Hepatocyte (in vitro differentiated cells): ENCODE measurements around the gene CTPS2. TPM values are rescaled to one million over a fixed set of nuclear protein-coding genes. Genes with fewer than 3 reads are reported as not detected.

Experiments
- DNase-seq: peaks from one replicate; pipeline ENCODE4 v3.0.0-alpha.2; 2016; ENCODE audit warnings: low spot score
- H2AFZ ChIP-seq: fragments of 200-600 bp; sonication (generic); 2 replicates; pipeline ENCODE4 v1.6.0; 2016; ENCODE audit warnings: antibody characterized with exemption, mild to moderate bottlenecking
- H3K27ac ChIP-seq: fragments of 200-600 bp; sonication (generic); 2 replicates; pipeline ENCODE4 v1.5.1; 2016; ENCODE audit warnings: mild to moderate bottlenecking
- H3K27me3 ChIP-seq: fragments of 200-600 bp; sonication (generic); 2 replicates; pipeline ENCODE4 v1.6.1; 2016
- H3K36me3 ChIP-seq: fragments of 200-600 bp; sonication (generic); replicated peaks from 2 replicates; pipeline ENCODE4 v1.5.1; 2016; ENCODE audit warnings: low read depth; ENCODE audit not compliant: insufficient read depth
- H3K4me1 ChIP-seq: fragments of 200-600 bp; sonication (generic); 2 replicates; pipeline ENCODE4 v1.5.1; 2016; ENCODE audit warnings: mild to moderate bottlenecking, moderate library complexity; ENCODE audit not compliant: insufficient read depth
- H3K4me2 ChIP-seq: fragments of 200-600 bp; sonication (generic); 2 replicates; pipeline ENCODE4 v1.6.0; 2016
- H3K4me3 ChIP-seq: fragments of 200-600 bp; sonication (generic); 2 replicates; pipeline ENCODE4 v1.5.1; 2016; ENCODE audit warnings: mild to moderate bottlenecking
- H3K79me2 ChIP-seq: fragments of 200-600 bp; sonication (generic); 2 replicates; pipeline ENCODE4 v1.6.0; 2017; ENCODE audit warnings: mild to moderate bottlenecking
- H3K9me2 ChIP-seq: fragments of 200-600 bp; sonication (generic); replicated peaks from 2 replicates; pipeline ENCODE4 v1.6.0; 2017; ENCODE audit warnings: mild to moderate bottlenecking; ENCODE audit not compliant: insufficient read depth
- H3K9me3 ChIP-seq: fragments of 200-600 bp; sonication (generic); 2 replicates; pipeline ENCODE4 v1.5.1; 2016; ENCODE audit warnings: low read depth, mild to moderate bottlenecking
- H4K20me1 ChIP-seq: fragments of 200-600 bp; sonication (generic); 2 replicates; pipeline ENCODE4 v1.6.0; 2016; ENCODE audit warnings: mild to moderate bottlenecking; ENCODE audit not compliant: insufficient read depth, poor library complexity, severe bottlenecking
- CTCF ChIP-seq: fragments of 200-600 bp; sonication (generic); IDR thresholded peaks from 2 replicates; pipeline ENCODE4 v1.5.1; 2016; ENCODE audit warnings: antibody characterized with exemption, mild to moderate bottlenecking; ENCODE audit not compliant: poor library complexity
- EZH2 ChIP-seq: fragments of 200-600 bp; sonication (generic); IDR thresholded peaks from 2 replicates; pipeline ENCODE4 v1.6.1; 2016; ENCODE audit warnings: antibody characterized with exemption, mild to moderate bottlenecking, borderline replicate concordance
- EZH2phosphoT487 ChIP-seq: fragments of 200-600 bp; sonication (generic); IDR thresholded peaks from one replicate; pipeline ENCODE4 v1.6.1; 2018; ENCODE audit warnings: antibody characterized with exemption, mild to moderate bottlenecking, low read depth, moderate library complexity; ENCODE audit not compliant: unreplicated experiment, severe bottlenecking
- WGBS: methylation state at CpG from one replicate; pipeline ENCODE4 v1.1.6; 2016; ENCODE audit warnings: low lambda C conversion rate; ENCODE audit errors: missing lambda C conversion rate; 5-methylcytosine and 5-hydroxymethylcytosine counted together
- polyA plus RNA-seq: library from polyadenylated mRNA; unstranded; fragments of >200 nt; fragmentation: Nextera tagmentation; extraction: Ambion mirVana; gene quantifications from 2 replicates; pipeline ENCODE4 v1.2.1, GENCODE V29; 2016
- total RNA-seq: library from RNA; depleted of rRNA; stranded (reverse); fragments of >200 nt; gene quantifications from 2 replicates; pipeline ENCODE4 v1.2.3, GENCODE V29; 2014

CTPS2 gene
- total and polyA plus RNA-seq, 2 experiments from 2014 or later: 26.2 to 55.7 TPM

GRCh38 chrX:16687514-16687913 is 25.0 kb downstream of the CTPS2 start:
- Histone ChIP-seq H3K4me1 (no peaks in the 10 kb centered on the region), H3K27me3 (no peaks in the 10 kb centered on the region), H3K9me3 (no peaks in the 10 kb centered on the region), H3K79me2 (no peaks in the 10 kb centered on the region), H3K4me3 (no peak overlapping the region), H2AFZ (no peak overlapping the region), H3K9me2 (no peaks in the 10 kb centered on the region), H3K27ac (no peak overlapping the region), H4K20me1 (no peaks in the 10 kb centered on the region), H3K4me2 (no peak overlapping the region), H3K36me3 (no peaks in the 10 kb centered on the region)
- no peak for DNase-seq
- TF ChIP-seq CTCF: no peak
- no peak for TF ChIP-seq EZH2phosphoT487
- TF ChIP-seq EZH2: no peak
- WGBS: 92% methylated on average over 3 of the region's 3 CpGs

DNA sequence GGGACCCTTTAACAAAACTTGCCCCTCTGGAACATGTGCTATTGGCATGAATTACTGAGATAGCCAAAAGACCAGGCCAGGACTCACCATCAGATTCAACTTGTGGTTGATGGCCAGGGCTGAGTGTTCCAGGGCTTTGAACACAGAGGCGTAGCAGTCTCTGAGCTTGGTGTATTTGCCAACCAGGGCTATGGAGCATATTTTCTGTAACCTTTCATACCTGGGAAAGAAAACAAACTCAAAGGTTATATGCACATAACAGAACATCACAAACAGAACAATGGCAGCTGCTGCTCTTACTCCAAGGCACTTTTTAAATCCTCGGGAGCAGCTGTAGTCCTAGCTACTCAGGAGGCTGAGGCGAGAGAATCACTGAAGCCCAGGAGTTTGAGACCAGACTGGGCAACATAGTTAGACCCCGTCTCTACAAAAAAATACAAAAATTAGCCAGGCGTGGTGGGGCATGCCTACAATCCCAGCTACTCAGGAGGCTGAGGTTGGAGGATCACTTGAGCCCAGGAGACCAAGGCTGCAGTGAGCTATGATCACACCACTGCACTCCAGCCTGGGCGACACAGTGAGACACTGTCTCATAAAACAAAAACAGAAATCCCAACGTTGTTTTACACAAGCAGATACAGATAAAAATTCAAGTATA is 29.3 kb downstream of the CTPS2 start:
- DNase-seq: no peak
- H2AFZ ChIP-seq: no peak overlapping the region
- H3K9me2 ChIP-seq: no peaks in the 10 kb centered on the region
- H3K27ac ChIP-seq: no peak overlapping the region
- H3K4me2 ChIP-seq: no peak overlapping the region
- no peaks in the 10 kb centered on the region for H3K27me3 ChIP-seq
- no peaks in the 10 kb centered on the region for H3K36me3 ChIP-seq
- H3K4me1 ChIP-seq: no peaks in the 10 kb centered on the region
- no peak overlapping the region for H3K4me3 ChIP-seq
- H3K79me2 ChIP-seq: no peaks in the 10 kb centered on the region
- H4K20me1 ChIP-seq: no peaks in the 10 kb centered on the region
- 92% methylated on average over 7 of the region's 7 CpGs for WGBS
- TF ChIP-seq EZH2 (no peak), CTCF (no peak), EZH2phosphoT487 (no peak)
- H3K9me3 ChIP-seq: no peaks in the 10 kb centered on the region

DNA sequence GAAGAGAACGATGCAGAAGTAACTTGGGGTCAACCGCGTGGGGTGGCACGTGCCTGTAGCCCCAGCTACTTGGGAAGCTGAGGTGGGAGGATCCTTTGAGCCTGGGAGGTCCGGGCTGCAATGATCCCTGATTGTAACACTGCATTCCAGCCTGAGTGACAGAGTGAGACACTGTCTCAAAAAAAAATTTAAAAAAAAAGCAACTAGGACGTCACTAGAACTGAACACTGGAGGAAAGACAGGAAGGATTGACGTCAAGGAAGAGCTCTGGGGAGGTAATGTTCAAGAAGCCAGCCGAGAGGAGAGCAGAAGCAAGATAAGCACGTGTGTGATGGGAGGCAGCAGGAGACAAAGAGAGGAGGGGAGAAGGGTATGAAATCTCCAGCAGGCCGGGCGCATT is 33.8 kb downstream of the CTPS2 start:
- WGBS: 76% methylated on average over 11 of the region's 11 CpGs
- Histone ChIP-seq H3K9me3 (no peaks in the 10 kb centered on the region), H3K79me2 (no peaks in the 10 kb centered on the region), H3K4me1 (no peaks in the 10 kb centered on the region), H3K4me2 (no peak overlapping the region), H3K27ac (no peak overlapping the region), H4K20me1 (no peaks in the 10 kb centered on the region), H3K36me3 (no peaks in the 10 kb centered on the region), H2AFZ (no peak overlapping the region), H3K27me3 (no peaks in the 10 kb centered on the region), H3K4me3 (no peak overlapping the region), H3K9me2 (no peaks in the 10 kb centered on the region)
- TF ChIP-seq EZH2 (no peak), CTCF (no peak), EZH2phosphoT487 (no peak)
- no peak for DNase-seq
